H1 (cell line): Measurements from ENCODE around the gene RAB31. TPM values are rescaled to one million over a fixed set of nuclear protein-coding genes. Genes with fewer than 3 reads are reported as not detected.

Experiments
- CTCF ChIA-PET: fragments of 300-600 bp; sonication (Branson Sonifier 250); formaldehyde crosslinking; loops from one replicate; lab custom pipeline; 2021; ENCODE audit not compliant: partially characterized antibody; lab: Charles Lee
- POLR2A ChIA-PET: fragments of 300-600 bp; sonication (Branson Sonifier 250); formaldehyde crosslinking; loops from one replicate; lab custom pipeline; 2021; ENCODE audit warnings: inconsistent platforms; ENCODE audit not compliant: partially characterized antibody; lab: Charles Lee
- DNase-seq, 2 experiments: peaks; one replicate each; pipeline versions ENCODE4 v3.0.0 to v3.0.0-alpha.2; 2010 to 2022; ENCODE audit warnings: low spot score in 2 of 2, low read depth in 1 of 2, mixed read lengths in 1 of 2
- FAIRE-seq: peaks from 2 replicates; lab custom pipeline; 2011; peaks lifted over from hg19 to GRCh38; lab: Jason Lieb, UNC
- H2AFZ ChIP-seq: 2 replicates; pipeline ENCODE4 v1.8.1; 2012; ENCODE audit warnings: low read length, inconsistent platforms
- H2AK5ac ChIP-seq: 2 replicates; pipeline ENCODE4 v1.6.1; 2013; ENCODE audit warnings: low read depth, low read length
- H2BK120ac ChIP-seq: replicated peaks from 2 replicates; pipeline ENCODE3; 2013; ENCODE audit warnings: low read depth, low read length, inconsistent platforms
- H2BK12ac ChIP-seq: 2 replicates; pipeline ENCODE4 v1.6.1; 2013; ENCODE audit warnings: low read depth, low read length
- H2BK15ac ChIP-seq: 2 replicates; pipeline ENCODE4 v1.6.1; 2013; ENCODE audit warnings: low read length
- H2BK20ac ChIP-seq: 2 replicates; pipeline ENCODE4 v1.6.1; 2013; ENCODE audit warnings: low read length
- H2BK5ac ChIP-seq: 2 replicates; pipeline ENCODE4 v1.6.1; 2013; ENCODE audit warnings: low read depth, low read length
- H3K14ac ChIP-seq: 2 replicates; pipeline ENCODE4 v1.6.1; 2013; ENCODE audit warnings: inconsistent platforms; ENCODE audit not compliant: insufficient read length
- H3K18ac ChIP-seq: 2 replicates; pipeline ENCODE4 v1.6.1; 2013; ENCODE audit warnings: low read length; ENCODE audit errors: extremely low read depth
- H3K23ac ChIP-seq: 2 replicates; pipeline ENCODE4 v1.6.1; 2013; ENCODE audit warnings: inconsistent platforms; ENCODE audit not compliant: insufficient read length
- H3K23me2 ChIP-seq: 2 replicates; pipeline ENCODE4 v1.6.1; 2013; ENCODE audit warnings: low read depth, low read length
- H3K27ac ChIP-seq: 2 replicates; pipeline ENCODE4 v1.6.1; 2011; ENCODE audit warnings: low read depth, low read length, inconsistent platforms
- H3K27me3 ChIP-seq, 4 experiments: replicated peaks in 1 of 4; 1 replicate in 1 of 4; 2 replicates in 3 of 4; pipeline versions ENCODE4 v1.6.1 to v1.8.1; 2011 to 2013; ENCODE audit warnings: low read length in 3 of 4, mild to moderate bottlenecking in 3 of 4, inconsistent platforms in 2 of 4, mixed read lengths in 2 of 4, moderate library complexity in 1 of 4; ENCODE audit not compliant: control insufficient read depth in 3 of 4, insufficient read depth in 3 of 4; ENCODE audit errors: extremely low read depth in 1 of 4
- H3K36me3 ChIP-seq, 4 experiments: 2 replicates each; pipeline versions ENCODE4 v1.6.1 to v1.8.1; 2011 to 2013; ENCODE audit warnings: mild to moderate bottlenecking in 4 of 4, low read length in 3 of 4, moderate library complexity in 2 of 4, control low read depth in 1 of 4, inconsistent platforms in 1 of 4; ENCODE audit not compliant: insufficient read depth in 4 of 4, control insufficient read depth in 2 of 4
- H3K4ac ChIP-seq: replicated peaks from 2 replicates; pipeline ENCODE3; 2013; ENCODE audit warnings: low read length, low read depth, mixed read lengths, inconsistent platforms; ENCODE audit not compliant: insufficient read length
- H3K4me1 ChIP-seq, 4 experiments: replicated peaks in 1 of 4; 1 replicate in 1 of 4; 2 replicates in 3 of 4; pipeline versions ENCODE4 v1.6.1 to v1.8.1; 2011 to 2013; ENCODE audit warnings: low read length in 3 of 4, inconsistent platforms in 2 of 4, mixed read lengths in 1 of 4; ENCODE audit not compliant: insufficient read depth in 4 of 4, control insufficient read depth in 3 of 4
- H3K4me2 ChIP-seq, 2 experiments: 2 replicates each; pipeline versions ENCODE4 v1.6.1 to v1.8.1; 2011 to 2013; ENCODE audit warnings: low read depth in 2 of 2, low read length in 2 of 2, control low read depth in 1 of 2, inconsistent platforms in 1 of 2, mild to moderate bottlenecking in 1 of 2; ENCODE audit not compliant: insufficient read depth in 1 of 2
- H3K4me3 ChIP-seq, 4 experiments: fragments of 200-600, 300-600 bp in 1 of 4; sonication (generic), shearing (Covaris generic), sonication (Bioruptor Twin) in 1 of 4; 2 replicates each; pipeline versions ENCODE4 v1.5.1 to v1.8.1; 2011 to 2016; ENCODE audit warnings: low read length in 4 of 4, low read depth in 3 of 4, control low read depth in 2 of 4, inconsistent platforms in 2 of 4, mild to moderate bottlenecking in 2 of 4, mixed read lengths in 1 of 4, moderate library complexity in 1 of 4; ENCODE audit not compliant: insufficient read depth in 2 of 4; ENCODE audit errors: extremely low read depth in 1 of 4
- H3K56ac ChIP-seq: replicated peaks from 2 replicates; pipeline ENCODE3; 2013; ENCODE audit warnings: low read depth, mild to moderate bottlenecking, mixed read lengths, low read length, inconsistent platforms; ENCODE audit not compliant: insufficient read length
- H3K79me1 ChIP-seq: 2 replicates; pipeline ENCODE4 v1.6.1; 2013; ENCODE audit warnings: low read depth, low read length, control low read depth
- H3K79me2 ChIP-seq, 2 experiments: 2 replicates each; pipeline versions ENCODE4 v1.6.1 to v1.8.1; 2012 to 2013; ENCODE audit warnings: low read length in 2 of 2, mild to moderate bottlenecking in 2 of 2, inconsistent platforms in 1 of 2; ENCODE audit not compliant: insufficient read depth in 2 of 2, control insufficient read depth in 1 of 2
- H3K9ac ChIP-seq, 4 experiments: replicated peaks in 1 of 4; 1 replicate in 1 of 4; 2 replicates in 3 of 4; pipeline versions ENCODE4 v1.6.1 to v1.8.1; 2011 to 2013; ENCODE audit warnings: low read depth in 3 of 4, low read length in 3 of 4, control low read depth in 2 of 4, mild to moderate bottlenecking in 2 of 4, moderate library complexity in 2 of 4, inconsistent platforms in 1 of 4; ENCODE audit errors: extremely low read depth in 1 of 4
- H3K9me3 ChIP-seq, 2 experiments: 2 replicates each; pipeline versions ENCODE4 v1.6.1 to v1.8.1; 2012 to 2013; ENCODE audit warnings: mild to moderate bottlenecking in 2 of 2, moderate library complexity in 2 of 2, control low read depth in 1 of 2, inconsistent platforms in 1 of 2, low read depth in 1 of 2, low read length in 1 of 2, mixed read lengths in 1 of 2; ENCODE audit not compliant: insufficient read depth in 2 of 2
- H4K20me1 ChIP-seq, 2 experiments: replicated peaks in 1 of 2; 2 replicates each; pipeline versions ENCODE3 to v1.8.1; 2011 to 2013; ENCODE audit warnings: inconsistent platforms in 2 of 2, low read length in 2 of 2, mild to moderate bottlenecking in 1 of 2; ENCODE audit not compliant: insufficient read depth in 2 of 2, control insufficient read depth in 1 of 2
- H4K5ac ChIP-seq: 2 replicates; pipeline ENCODE4 v1.6.1; 2013; ENCODE audit warnings: low read length, low read depth, mixed read lengths, inconsistent platforms; ENCODE audit not compliant: insufficient read length
- H4K8ac ChIP-seq: 2 replicates; pipeline ENCODE4 v1.8.0; 2013; ENCODE audit warnings: mild to moderate bottlenecking, moderate library complexity, low read length, inconsistent platforms; ENCODE audit not compliant: insufficient read depth; ENCODE audit errors: extremely low read depth
- H4K91ac ChIP-seq: replicated peaks from 2 replicates; pipeline ENCODE3; 2013; ENCODE audit warnings: low read length, mixed read lengths, inconsistent platforms; ENCODE audit not compliant: insufficient read length
- ASH2L ChIP-seq: fragments of 200-600, 300-600 bp; sonication (generic); IDR thresholded peaks from one replicate; pipeline ENCODE4 v1.7.1; 2017; ENCODE audit warnings: low read length
- ATF2 ChIP-seq: IDR thresholded peaks from 2 replicates; pipeline ENCODE4 v1.6.1; 2012; ENCODE audit warnings: low read length, inconsistent platforms
- CTCF ChIP-seq, 3 experiments: IDR thresholded peaks; 1 replicate in 2 of 3; 2 replicates in 1 of 3; pipeline versions ENCODE4 v1.5.1 to v1.6.1; 2011; ENCODE audit warnings: low read length in 3 of 3, mild to moderate bottlenecking in 3 of 3, inconsistent platforms in 2 of 3, low read depth in 1 of 3, moderate library complexity in 1 of 3; ENCODE audit not compliant: insufficient read depth in 1 of 3; ENCODE audit errors: control extremely low read depth in 1 of 3
- GTF2F1 ChIP-seq: IDR thresholded peaks from 2 replicates; pipeline ENCODE4 v1.6.1; 2012; ENCODE audit warnings: low read depth, low read length, improper control_type of control experiment, borderline replicate concordance
- MAX ChIP-seq: IDR thresholded peaks from 2 replicates; pipeline ENCODE4 v1.6.1; 2012; ENCODE audit warnings: inconsistent platforms
- POLR2A ChIP-seq, 2 experiments: IDR thresholded peaks; 1 replicate in 1 of 2; 2 replicates in 1 of 2; pipeline ENCODE4 v1.6.1; 2011; ENCODE audit warnings: low read depth in 2 of 2, low read length in 2 of 2, mild to moderate bottlenecking in 2 of 2; ENCODE audit errors: control extremely low read depth in 1 of 2
- RAD21 ChIP-seq, 2 experiments: IDR thresholded peaks in 1 of 2; conservative IDR thresholded peaks in 1 of 2; 2 replicates each; pipeline ENCODE4 v1.6.1; 2011; ENCODE audit warnings: low read depth in 2 of 2, low read length in 2 of 2, improper control_type of control experiment in 1 of 2, inconsistent platforms in 1 of 2, mild to moderate bottlenecking in 1 of 2, moderate library complexity in 1 of 2
- RXRA ChIP-seq: IDR thresholded peaks from 2 replicates; pipeline ENCODE4 v1.6.1; 2011; ENCODE audit warnings: low read depth, mild to moderate bottlenecking, low read length, moderate library complexity; ENCODE audit not compliant: insufficient read depth
- SIX5 ChIP-seq: IDR thresholded peaks from 2 replicates; pipeline ENCODE4 v1.6.1; 2011; ENCODE audit warnings: mild to moderate bottlenecking, low read depth, low read length
- TBP ChIP-seq: IDR thresholded peaks from 2 replicates; pipeline ENCODE4 v1.6.1; 2011; ENCODE audit warnings: low read depth, low read length, improper control_type of control experiment
- WGBS, 2 experiments: shearing (Covaris generic) in 1 of 2; methylation state at CpG; one replicate each; pipeline versions ENCODE4 v1.1.6 to v1.1.7; 2013 to 2015; ENCODE audit warnings: low lambda C conversion rate in 2 of 2, mixed read lengths in 2 of 2, inconsistent platforms in 1 of 2, low coverage in 1 of 2, missing lambda C conversion rate in 1 of 2; ENCODE audit not compliant: insufficient replicate concordance in 2 of 2, insufficient coverage in 1 of 2, insufficient read length in 1 of 2; ENCODE audit errors: extremely low coverage in 1 of 2, missing lambda C conversion rate in 1 of 2; 5-methylcytosine and 5-hydroxymethylcytosine counted together
- polyA plus RNA-seq, 7 experiments: library from polyadenylated mRNA; depleted of rRNA in 3 of 7; stranded (reverse) in 5 of 7; unstranded in 2 of 7; fragments of >200 nt in 5 of 7; fragments of 200-250 nt in 2 of 7; gene quantifications; 1 replicate in 5 of 7; 2 replicates in 1 of 7; 4 replicates in 1 of 7; pipeline versions ENCODE4 v1.2.1 to v1.2.3, GENCODE V29; 2011 to 2013; ENCODE audit warnings: missing spikeins in 2 of 7, mixed read lengths in 2 of 7
- total RNA-seq: library from RNA; stranded (reverse); fragmentation: NEBNext Ultra II Directional; extraction: Animal tissue kit (Norgen Biotek cat#: 25700); gene quantifications from 2 replicates; pipeline ENCODE4 v1.2.1, GENCODE V29; 2021

Gene RAB31
- total and polyA plus RNA-seq, 2 of the 8 experiments (the other 6 are each of a cell fraction or from before 2014, with no cell fraction given): 15.2 to 40.9 TPM

GRCh38 chr18:9897129-9897528 lies 189.0 kb downstream of the RAB31 start:
- Histone ChIP-seq H3K56ac (no peak overlapping the region), H3K4me1 (peaks cover 0 to 5% (median 2%) of the 10 kb centered on the region in 4 experiments; a peak in 2 of 7 replicates), H3K27ac (no peak overlapping the region), H3K9ac (no peak overlapping the region), H3K36me3 (no peaks in the 10 kb centered on the region), H2BK15ac (no peak overlapping the region), H3K4me3 (no peak overlapping the region), H3K4me2 (no peak overlapping the region), H3K4ac (no peak overlapping the region), H2AFZ (0 out of 2 replicates have a peak overlapping the region, but pooled peaks have one; percentile 6), H3K23ac (no peak overlapping the region), H3K79me2 (no peaks in the 10 kb centered on the region), H4K5ac (no peak overlapping the region), H2BK120ac (no peak overlapping the region), H2AK5ac (no peak overlapping the region), H4K91ac (no peak overlapping the region), H3K27me3 (no peaks in the 10 kb centered on the region), H2BK20ac (no peak overlapping the region), H3K9me3 (no peaks in the 10 kb centered on the region), H2BK5ac (no peak overlapping the region), H3K14ac (no peak overlapping the region), H4K8ac (no peak overlapping the region), H3K79me1 (no peaks in the 10 kb centered on the region), H3K18ac (no peak overlapping the region), H3K23me2 (no peaks in the 10 kb centered on the region), H4K20me1 (no peaks in the 10 kb centered on the region), H2BK12ac (no peak overlapping the region)
- CTCF ChIA-PET: no interaction called here
- no peak for FAIRE-seq
- WGBS, 2 experiments: 90% methylated on average over 5 of the region's 5 CpGs; no CpG with 5 or more reads in 1 of the 2 experiments
- POLR2A ChIA-PET: no interaction called here
- DNase-seq: no peak
- TF ChIP-seq ASH2L (no peak), ATF2 (no peak), SIX5 (no peak), TBP (no peak), RAD21 (IDR thresholded peaks at IDR 0.05 in 1 of 2, conservative IDR thresholded peaks at IDR 0.05 in 1 of 2; ENCODE audit: low read depth in 2 of 2, low read length in 2 of 2) (no peak), MAX (no peak), GTF2F1 (no peak), POLR2A (IDR thresholded peaks at IDR 0.05; ENCODE audit: control extremely low read depth in 1 of 2, low read depth in 2 of 2, low read length in 2 of 2) (no peak), RXRA (no peak), CTCF (IDR thresholded peaks at IDR 0.05; ENCODE audit: control extremely low read depth in 1 of 3, insufficient read depth in 1 of 3, low read depth in 1 of 3, low read length in 3 of 3) (no peak)
